GM21717 (cell line): ENCODE data around the gene GPR27.

ENCODE experiments used
- ATAC-seq: cut with Tn5 transposase; IDR thresholded peaks from one replicate; pipeline ENCODE4 v1.9.1; 2021; ENCODE audit warnings: mild to moderate bottlenecking, moderate library complexity; ENCODE audit not compliant: unreplicated experiment

The GPR27 gene, protein sequence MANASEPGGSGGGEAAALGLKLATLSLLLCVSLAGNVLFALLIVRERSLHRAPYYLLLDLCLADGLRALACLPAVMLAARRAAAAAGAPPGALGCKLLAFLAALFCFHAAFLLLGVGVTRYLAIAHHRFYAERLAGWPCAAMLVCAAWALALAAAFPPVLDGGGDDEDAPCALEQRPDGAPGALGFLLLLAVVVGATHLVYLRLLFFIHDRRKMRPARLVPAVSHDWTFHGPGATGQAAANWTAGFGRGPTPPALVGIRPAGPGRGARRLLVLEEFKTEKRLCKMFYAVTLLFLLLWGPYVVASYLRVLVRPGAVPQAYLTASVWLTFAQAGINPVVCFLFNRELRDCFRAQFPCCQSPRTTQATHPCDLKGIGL

GRCh38 chr3:71753701-71754609 lies at the start of gene GPR27:
Gene GPR27, plus strand, starts transcription at chr3:71753855. Its CDS starts 195 bp downstream, at chr3:71754050.
- ATAC-seq: no peak

DNA sequence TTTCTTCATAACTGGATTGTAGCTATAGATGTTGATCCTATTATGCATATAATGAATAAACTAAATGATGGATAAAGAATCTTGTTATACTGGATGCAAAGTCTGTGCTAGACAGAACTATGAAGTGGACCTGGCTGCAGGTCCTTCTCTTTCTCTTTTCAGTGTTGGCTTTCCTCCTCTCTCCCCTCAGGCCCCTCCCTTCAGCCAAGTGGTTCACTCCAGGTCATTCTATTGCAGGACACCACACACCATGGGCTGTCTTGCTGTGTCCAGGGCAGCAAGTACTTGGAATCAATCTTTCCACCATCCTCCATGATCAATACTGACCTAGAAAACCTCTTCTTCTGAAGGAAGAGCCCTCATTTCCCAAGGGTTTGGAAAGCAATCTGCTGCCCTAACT lies 48.7 kb upstream of the GPR27 start:
- no peak for ATAC-seq

DNA sequence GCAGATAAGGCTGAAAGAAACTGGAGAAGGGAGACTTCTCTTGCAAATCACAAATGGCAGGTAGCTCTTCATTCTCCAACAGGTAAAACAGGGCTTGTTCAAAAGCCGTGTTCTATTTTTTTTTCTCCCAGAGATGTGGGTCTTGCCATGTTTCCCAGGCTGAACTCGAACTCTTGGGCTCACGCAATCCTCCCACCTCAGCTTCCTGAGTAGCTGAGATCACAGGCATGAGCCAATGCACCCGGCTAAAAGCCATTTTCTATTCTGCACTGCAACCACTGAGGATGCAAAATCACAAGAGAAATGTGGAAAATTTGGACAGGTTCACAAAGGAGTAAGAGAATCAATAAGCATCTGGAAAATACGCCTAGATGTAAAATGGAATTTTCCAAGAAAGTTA lies 48.0 kb upstream of the GPR27 start:
- no peak for ATAC-seq

DNA sequence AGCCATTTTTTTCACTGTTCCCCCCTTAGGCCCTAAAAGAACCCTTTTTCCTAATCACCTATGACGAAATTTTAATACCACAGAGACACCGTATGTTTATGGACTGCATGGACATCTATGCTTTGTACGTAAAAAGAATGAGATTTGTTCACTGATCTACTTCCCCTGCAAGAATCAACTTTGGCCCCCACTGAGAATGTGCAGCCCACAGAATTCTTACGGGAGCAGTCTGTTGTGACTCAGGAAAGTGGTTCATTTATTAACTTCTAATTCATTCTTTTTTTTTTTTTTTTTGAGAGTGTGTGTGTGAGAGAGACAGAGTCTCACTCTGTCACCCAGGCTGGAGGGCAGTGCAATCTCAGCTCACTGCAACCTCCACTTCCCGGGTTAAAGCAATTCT lies 46.1 kb upstream of the GPR27 start:
- ATAC-seq: no peak

GRCh38 chr3:71708476-71709105 lies 45.1 kb upstream of the GPR27 start:
- no peak for ATAC-seq

- no peak for ATAC-seq
Measured at GRCh38 chr3:71709908-71710511, 43.6 kb upstream of the GPR27 start.

- ATAC-seq: peak; percentile 64
Measured at GRCh38 chr3:71710906-71711494, 42.7 kb upstream of the GPR27 start.

GRCh38 chr3:71713041-71713440 lies 40.6 kb upstream of the GPR27 start:
- ATAC-seq: no peak

GRCh38 chr3:71714595-71714994 lies 39.1 kb upstream of the GPR27 start:
- no peak for ATAC-seq

- ATAC-seq: no peak
Measured at GRCh38 chr3:71718072-71718471, 35.6 kb upstream of the GPR27 start.

GRCh38 chr3:71721002-71721401 lies 32.7 kb upstream of the GPR27 start:
- no peak for ATAC-seq

- ATAC-seq: no peak
Measured at GRCh38 chr3:71721651-71722157, 32.0 kb upstream of the GPR27 start.

GRCh38 chr3:71722693-71723092 lies 31.0 kb upstream of the GPR27 start:
- ATAC-seq: no peak

DNA sequence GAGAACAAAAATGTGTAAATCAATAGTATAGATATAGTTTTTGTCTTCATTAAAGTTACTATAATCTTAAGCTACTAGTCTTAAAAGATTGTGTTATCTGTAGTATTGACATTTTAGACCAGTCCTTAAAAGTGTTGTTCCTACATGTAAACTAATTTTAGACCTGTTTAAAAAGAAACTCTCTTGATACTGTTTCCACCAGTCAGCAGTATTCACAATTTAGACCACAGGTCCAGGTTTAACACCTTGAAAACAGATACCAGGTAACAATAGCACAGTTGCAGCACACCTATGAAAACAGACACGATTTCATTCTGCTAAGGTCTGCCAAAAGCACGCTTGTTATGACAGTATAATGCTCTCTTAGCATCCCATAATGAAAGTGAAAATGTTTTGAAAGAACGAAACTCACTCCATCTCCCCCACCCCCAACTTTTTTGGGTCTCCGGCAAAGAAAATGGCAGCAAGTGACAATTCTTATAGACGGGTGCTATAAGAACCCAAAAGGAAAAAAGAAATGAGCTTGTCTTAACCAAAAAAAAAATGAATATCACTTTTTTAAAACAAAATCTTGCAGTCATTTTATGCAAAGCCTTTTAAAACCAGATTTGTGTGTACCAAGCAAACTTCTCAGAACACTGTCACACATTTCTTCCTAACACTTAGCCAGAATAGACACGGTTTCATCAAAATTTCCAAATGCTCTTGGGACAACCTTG lies 30.0 kb upstream of the GPR27 start:
- peak; percentile 69 for ATAC-seq

GRCh38 chr3:71724171-71724453 lies 29.5 kb upstream of the GPR27 start:
- no peak for ATAC-seq

DNA sequence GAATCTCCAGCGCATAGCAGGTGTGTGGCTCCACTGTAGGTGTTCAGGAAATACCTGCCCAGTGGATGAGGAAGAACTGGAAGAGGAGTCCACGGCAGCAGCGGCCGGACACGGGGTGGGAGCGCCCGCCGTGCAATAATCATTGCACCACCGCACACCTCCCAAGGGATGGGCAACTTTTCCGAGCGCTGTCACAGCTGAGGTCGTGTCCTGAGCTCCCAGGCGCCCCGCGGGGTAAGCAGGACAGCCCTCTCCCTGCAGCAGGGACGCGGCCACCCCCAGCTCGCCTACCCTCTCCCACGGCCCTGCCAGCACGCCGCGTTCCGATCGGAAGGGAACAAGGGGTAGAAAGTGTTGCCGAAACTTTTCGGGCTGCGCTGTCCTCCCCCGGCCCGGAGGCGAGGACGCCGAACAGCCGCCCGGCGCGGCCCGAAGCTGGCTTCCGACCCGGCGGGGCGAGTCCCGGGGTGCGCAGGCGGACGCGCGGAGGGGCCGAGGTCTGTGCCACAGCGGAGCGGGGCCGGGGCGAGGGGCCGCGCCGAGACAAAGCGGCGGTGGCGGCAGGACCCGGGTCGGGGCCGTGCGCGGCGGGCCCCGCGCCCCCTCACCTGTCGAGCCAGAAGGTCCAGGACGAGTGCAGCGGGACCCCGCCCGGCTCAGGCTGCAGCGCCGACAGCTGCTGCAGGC lies 28.9 kb upstream of the GPR27 start:
- peak; percentile 41 for ATAC-seq

GRCh38 chr3:71725271-71725991 lies 28.2 kb upstream of the GPR27 start, which contains the start of gene EIF4E3:
Gene EIF4E3, minus strand, starts transcription at chr3:71725402. Its CDS starts 35 bp downstream, at chr3:71725367.
- ATAC-seq: peak; percentile 47

DNA sequence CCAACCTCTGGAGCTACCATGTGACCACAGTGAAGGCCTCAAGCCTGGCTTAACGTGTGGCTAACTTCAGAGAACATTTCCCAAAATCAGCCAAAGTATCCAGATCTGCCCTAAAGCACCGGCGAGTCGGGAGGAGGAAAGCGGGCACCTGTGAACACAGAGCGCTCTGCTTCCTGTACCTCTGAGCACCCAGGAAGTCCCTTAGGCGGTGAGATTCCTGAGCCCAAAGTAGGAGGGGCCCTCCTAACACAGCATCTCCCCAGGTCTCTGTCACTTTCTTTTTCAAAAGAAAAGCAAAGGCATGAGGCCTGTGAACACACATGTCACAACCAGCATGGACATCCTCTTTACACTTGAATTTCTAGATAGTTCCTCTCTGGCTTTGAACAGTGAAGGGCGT lies 27.5 kb upstream of the GPR27 start:
- ATAC-seq: no peak
